HG03571 (cell line): ENCODE measurements around the gene ASAP2.

Experiments
- ATAC-seq: cut with Tn5 transposase; IDR thresholded peaks from one replicate; pipeline ENCODE4 v1.9.1; 2021; ENCODE audit not compliant: unreplicated experiment

Gene ASAP2

DNA sequence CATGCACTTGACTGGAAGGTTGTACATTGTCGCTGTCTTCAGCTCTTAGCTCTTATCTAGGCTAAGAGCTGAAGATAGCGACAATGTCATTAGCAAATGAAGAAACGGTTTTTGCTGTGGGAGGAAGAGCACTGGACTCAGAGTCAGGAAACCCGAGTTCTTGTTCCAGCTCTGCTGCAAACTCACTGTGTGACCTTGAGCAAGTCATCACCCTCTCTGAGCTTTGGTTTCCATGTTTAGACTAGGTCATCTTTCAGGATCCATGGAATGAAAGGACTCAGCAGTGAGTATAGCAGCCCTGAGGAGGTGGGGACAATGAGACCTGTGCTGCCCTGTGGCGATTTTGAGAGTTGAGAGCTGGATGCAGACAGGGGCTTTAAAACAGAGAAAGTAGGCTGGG lies 85.3 kb downstream of the ASAP2 start:
- ATAC-seq = no peak

DNA sequence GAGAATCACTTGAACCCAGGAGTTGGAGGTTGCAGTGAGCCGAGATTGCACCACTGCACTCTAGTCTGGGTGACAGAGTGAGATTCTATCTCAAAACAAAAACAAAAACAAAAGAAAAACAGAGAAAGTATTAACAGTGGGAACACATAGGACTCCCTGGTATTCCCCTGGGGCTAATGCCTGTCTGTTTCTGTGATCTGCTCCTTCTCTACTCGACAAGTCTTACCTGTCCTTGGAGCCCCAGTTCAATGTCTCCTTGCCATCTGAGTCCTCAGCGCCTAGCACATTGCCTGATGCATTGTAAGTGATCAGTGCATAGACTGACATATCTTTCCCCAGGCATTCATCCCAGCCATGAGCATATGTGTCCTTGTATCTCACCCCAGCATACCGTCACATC lies 85.8 kb downstream of the ASAP2 start:
- no peak for ATAC-seq

DNA sequence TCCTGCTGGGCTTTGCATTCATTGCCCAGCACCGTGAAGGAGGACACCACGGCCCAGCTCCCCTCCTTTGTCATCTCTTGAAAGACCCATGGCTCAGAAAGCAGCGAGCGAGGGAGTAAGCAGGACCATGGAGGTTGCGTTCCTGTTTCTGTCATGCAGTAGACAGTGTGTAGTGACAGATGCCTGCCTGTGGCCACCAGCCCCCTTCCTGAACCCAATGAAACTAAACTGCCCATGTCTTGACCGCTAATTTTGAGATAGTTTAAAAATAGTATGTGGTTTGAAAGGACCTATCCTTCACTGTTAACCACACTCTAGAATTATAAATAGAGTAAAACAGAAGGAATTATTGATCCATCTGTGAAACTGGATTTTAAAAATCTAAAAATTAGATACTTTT lies 88.2 kb downstream of the ASAP2 start:
- ATAC-seq = no peak

DNA sequence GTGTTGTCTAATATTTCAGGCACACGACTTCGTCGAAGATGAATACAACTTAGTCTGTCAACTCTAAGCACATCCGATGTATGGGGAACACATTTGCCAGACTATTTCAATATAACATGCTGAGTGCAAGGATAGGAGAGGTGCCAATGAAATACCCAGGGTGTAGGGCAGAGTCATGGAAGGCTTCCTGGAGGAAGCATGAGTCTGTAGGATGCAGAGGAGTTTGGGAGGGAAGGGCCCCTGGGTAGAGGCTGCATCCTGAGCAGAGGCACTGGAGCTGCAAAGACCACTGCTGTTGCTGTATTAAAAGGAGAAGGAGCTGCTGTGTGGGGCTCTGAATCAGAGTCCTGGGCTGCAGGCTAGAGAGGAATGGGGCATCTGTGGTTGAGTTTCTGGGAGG lies 89.9 kb downstream of the ASAP2 start:
- ATAC-seq = no peak

DNA sequence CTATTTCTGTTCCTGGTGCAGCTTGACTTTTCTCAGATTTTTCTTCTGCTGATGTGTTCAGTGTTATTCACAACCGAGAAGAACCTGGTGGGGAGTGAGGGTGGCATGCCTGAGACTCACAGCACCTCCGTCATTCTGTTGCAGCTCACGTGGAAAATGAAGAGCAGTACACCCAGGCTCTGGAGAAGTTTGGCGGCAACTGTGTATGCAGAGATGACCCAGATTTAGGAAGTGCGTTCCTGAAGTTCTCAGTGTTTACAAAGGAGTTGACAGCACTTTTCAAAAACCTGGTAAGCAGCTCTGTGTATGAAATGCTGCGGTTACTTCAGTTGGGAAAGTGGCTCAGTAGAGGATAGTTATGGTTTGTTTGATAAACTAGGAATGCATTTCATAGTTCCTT lies 90.5 kb downstream of the ASAP2 start:
- no peak for ATAC-seq

DNA sequence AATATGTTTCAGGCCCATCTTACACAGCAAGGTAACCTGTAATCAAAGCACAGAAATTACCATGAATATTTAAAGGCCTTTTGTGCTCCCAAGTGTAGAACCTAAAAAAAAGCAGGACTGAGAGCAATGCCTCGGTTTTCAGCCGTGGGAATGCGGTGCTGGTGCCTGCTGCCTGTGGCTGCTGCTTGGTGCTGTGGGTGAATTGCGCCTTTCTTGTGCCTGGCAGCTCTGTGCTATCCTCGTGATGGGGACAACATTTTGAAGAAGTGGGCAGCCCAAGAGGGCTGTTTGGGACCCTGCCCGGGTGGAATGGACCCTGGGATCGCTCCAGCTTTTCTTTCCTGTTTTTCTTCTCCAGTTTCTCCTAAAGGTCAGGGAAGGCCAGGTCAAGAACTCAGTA lies 91.2 kb downstream of the ASAP2 start:
- no peak for ATAC-seq

DNA sequence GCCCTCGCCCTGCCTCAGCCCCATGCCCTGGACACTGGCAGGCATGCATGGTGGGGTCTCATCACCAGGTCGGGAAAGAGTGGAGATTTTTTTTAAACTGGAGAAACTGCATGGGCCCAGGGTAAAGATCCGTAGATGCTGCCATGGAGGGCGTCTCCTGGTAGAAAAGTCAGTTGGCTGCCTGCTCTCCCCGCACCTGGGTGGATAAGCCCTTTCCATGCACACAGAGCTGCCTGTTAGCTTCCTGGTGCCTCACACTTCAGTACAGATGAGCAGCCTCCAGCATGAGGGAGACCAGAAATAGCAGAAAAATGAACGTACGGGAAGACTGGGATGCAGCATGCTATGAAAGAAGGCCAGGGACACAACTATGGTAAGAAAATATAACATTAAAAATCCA lies 92.0 kb downstream of the ASAP2 start:
- ATAC-seq = no peak

DNA sequence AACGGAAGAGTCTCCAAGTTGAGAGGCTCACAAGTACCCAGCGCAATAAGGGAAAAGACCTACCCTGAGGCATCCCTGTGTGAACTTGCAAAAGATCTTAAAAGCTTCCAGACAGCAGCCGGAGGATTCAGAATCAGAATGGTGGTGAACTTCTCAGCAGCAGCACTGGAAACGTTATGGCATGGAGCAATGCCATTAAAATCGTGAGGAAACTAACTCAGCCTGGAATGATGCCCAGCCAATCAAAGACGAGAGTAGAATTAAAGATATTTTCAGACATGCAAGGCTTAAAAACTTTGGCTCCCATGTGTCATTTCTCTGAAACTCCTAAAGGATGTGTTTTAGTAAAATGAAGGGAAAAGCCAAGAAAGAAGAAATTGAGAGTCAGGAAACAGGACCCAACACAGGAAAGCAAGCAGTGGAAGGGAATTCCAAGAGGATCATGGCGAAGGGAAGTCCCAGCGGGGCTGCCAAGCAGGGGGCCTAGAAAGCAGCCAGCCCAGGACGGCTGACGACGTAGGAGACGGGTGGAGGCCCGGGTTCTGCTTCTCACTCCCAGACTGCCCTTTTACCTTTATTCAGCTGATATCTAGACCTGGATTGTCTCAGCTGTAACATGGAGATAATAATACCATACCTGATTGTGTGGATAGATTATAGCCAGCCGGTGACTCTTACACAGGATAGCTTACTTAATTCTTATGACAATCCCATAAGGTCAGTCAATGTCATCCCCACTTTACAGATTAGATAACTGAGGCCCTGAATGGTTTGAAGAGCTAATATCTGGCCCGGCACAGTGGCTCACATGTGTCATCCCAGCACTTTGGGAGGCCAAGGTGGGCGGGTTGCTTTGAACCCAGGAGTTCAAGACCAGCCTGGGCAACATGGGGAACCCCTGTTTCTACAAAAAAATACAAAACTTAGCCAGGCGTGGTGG lies 92.8 kb downstream of the ASAP2 start:
- ATAC-seq = no peak

DNA sequence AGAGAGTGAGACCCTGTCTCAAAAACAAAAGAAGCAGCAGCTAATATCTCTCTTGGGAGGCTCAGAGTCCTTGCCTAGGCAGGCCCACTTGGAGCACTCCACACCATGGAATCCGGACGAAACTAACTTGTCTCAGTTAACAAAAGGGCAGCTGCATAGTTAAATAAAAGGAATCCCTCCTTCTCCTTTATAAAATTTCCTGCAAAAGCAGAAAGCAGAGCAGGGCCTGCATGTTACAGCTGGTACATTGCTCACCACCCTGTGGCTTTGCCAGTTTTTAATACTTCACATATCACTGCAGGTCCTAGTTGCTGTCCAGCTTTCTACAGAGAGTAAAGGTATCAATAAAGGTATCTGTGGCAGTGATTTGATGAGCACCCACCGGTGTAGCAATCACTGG lies 93.6 kb downstream of the ASAP2 start:
- ATAC-seq = no peak

DNA sequence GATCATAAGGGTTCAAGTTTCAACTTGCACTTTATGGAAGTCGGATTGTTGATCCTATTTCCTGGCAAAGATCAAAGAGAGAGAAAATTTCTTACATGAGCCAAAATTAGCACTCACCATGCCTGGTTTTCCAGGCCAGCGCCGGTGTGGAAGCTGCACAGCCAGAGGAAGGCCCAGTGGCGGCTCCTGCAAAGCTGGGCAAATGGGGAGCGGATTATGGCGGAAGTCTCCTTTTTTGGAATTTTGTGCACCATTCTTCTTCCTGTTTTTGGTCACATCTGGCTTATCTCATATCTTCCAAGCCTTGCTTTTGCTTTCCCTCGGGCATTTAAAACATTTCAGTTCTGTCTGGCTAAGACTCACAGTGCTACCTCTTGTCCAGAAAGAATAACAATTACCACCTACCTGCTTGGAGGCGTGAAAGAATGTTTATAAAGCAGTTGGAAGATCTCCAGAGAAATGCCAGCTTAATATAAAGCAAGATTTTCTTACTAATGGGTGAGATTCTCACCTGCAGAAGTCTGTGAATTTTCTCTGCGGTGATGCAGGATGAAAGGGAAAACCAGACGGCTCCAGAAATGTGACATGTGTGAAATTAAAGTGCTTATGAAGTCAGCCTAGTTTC lies 94.3 kb downstream of the ASAP2 start:
- ATAC-seq = no peak

DNA sequence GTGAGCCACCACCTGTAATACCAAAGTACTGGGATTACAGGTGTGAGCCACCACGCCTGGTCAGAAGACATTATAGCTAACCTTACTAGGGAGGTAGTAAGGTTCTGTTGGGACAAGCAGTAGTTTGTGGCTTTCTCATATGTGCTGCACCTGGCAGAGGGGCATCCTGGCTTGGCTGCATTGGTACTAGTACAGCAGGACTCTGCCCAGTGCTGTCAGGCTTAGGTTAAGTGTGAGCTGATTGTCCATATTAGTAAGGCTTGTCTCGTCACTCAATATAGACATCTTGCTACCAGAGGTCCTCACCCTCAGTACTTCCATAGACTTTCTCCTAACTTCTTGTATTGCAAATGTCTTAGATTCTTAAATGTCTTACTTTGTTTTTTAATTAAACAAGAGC lies 96.1 kb downstream of the ASAP2 start:
- ATAC-seq = no peak

DNA sequence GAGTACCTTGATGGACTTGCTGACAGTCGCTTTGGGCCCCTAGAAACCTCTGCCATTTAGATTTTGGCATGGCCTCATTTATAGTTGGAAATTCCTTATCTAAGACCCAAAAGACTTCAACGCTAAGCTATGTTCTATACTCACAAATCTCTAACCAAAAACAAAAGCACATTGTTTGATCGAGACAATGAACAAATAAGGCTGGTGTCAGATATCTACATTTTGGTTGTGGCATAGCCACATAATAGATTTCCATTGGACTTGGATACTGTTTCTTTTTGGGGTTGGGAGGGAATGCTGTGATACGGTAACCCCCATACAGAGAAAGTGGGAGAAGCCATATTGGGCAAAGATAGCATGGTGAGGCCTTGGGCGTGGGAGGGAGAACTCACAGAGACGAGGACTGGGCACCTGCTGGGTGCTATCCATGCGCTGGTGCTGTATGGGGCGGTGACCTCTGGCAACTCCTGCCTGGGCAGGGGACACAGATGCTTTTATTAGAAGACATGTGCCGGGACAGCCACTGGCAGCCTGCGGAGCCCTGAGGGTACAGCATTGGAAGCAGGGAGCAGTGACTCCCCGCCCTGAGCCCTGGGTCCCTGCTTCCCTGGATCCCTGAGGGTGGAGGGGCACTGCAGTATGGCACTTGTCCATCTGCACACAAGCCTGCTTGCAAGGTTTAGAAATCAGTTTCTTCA lies 97.1 kb downstream of the ASAP2 start:
- ATAC-seq = no peak

DNA sequence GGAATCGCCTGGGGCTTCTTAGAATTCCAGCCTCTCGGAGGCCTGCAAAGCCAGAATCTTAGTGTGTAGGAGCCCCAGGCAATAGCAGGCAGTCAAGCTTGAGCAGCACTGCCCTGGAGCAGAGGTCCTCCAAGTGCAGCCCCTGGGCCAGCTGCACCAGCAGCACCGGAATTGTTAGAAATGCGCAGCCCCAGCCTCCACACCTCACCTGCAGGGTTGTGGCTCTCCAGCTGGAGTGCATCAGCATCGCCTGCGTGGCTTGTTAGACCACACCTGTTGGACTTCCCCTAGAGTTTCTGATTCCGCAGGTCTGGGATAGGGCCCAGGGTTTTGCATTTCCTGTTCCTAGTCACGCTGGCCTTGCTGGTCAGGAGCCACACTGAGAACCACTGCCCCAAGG lies 100.3 kb downstream of the ASAP2 start:
- no peak for ATAC-seq

DNA sequence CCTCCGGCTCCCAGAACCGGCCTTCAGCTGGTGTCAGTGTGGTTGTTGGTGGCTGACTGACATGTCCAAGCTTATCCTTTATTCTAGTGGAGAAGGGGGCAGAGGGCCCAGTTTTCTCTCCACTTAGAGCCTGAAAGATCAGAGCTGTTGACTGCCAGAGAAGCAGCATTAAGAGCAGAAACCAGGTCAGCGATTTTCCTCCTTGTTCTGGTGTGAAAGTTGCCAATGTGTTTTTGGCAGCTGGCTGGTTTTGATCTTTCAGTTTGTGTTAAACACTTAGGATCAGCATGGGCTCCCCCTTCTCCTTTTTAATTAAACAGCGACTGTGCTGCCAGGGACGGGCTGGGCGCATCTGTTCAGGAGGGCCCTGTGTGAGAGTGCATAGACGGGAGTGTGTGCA lies 100.9 kb downstream of the ASAP2 start:
- ATAC-seq = no peak

DNA sequence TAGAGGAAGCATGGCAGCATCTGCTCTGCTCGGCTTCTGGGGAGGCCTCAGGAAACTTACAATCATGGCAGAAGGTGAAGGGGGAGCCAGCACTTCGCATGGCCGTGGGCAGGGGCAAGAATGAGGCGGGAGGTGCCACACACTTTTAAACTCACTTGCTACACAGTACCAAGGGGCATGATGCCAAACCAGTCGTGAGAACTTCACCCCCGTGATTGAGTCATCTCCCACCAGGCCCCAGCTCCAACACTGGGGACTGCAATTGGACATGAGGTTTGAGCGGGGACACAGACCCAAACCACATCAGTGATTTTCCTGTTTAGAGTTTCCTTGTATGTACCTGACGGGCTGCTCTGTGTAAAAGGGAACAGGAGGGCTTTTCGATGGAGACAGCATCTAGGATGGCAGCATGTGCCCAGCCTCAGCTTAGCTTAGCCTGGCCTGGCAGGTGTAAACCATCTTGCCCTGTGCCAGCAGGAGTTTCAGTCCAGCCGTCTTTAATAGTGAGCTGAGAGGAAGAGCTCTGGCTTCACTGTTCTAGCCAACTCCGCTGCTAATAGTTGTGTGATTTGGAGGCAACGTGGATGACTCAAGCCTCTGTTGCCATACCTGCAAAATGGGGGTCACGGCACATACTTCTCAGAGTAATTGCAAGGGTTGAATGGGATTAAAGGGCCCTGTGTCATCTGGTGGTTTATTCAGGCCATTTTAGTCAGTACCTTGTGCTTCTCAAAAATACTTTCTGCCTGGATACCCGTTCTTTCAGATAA lies 101.8 kb downstream of the ASAP2 start:
- ATAC-seq = no peak

DNA sequence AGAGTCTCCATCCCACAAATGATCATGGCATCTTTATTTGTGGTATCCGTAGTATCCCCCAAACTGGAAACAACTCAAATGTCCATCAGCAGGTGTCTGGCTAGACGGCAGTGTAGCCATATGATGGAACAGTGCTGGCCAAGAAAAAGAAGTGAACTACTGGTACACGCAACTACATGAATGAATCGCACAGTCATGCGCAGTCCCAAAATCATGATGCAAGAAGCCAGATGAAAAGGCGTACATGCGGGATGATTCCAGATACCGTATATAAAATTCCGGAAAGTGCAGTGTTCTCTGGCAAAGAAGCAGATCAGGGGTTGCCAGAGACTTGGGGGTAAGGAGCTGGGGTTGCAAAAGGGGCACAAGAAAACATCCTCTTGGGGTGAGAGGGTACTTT lies 102.5 kb downstream of the ASAP2 start:
- no peak for ATAC-seq

DNA sequence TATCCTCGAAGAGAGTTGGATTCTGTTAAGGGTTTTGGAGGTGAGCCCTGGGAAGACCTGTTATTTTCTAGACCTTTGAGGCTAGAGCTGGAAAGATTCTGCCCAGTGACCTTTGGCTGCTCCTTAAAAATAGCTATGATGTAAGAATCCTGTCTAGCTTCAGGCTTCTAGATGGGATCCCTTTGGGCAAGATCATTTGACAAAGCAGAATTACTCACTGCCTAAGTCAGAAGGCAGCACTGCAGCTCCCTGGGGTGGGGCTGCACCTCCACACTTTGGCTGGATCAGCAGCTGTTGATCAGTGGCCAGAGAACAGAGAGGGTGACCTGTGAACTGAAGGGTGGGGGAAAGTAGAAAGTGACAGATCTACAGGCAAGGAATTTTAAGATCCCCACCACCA lies 103.8 kb downstream of the ASAP2 start:
- no peak for ATAC-seq

DNA sequence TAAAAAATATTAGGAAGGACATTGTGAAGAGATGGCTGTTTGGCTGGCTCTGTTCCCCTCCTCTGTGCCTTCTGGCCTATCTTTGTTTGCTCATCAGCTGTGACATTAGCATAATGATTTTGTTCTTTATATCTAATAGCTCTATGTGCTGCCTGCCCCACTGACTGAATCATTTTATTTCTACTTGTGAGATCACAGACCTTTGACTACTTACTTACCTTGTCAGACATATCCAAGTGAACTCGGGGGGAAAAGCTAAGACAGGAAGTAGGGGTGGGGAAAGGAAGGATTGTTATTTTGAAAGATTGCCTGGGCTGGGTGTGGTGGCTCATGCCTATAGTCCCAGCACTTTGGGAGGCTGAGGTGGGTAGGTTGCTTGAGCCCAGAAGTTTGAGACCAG lies 104.2 kb downstream of the ASAP2 start:
- ATAC-seq = no peak

DNA sequence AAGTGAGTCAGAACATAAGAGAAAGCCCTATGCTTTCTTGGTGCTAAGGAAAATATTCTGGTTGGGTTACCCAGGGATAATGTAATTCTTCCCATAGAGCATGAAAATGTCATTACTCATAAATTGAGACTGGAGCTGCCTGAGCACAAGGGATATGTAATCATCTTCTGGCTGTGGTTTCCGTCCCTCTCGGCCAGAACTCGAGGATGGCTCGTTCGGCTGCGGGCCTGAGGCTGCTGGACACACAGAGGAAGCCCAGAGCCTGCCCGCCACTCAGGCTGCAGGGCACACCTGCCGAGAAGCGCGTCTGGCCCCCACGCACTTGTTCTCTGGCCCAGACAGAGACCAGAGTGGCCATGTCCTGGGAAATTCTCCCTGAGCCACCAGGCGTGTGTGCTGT lies 104.9 kb downstream of the ASAP2 start:
- ATAC-seq = no peak

DNA sequence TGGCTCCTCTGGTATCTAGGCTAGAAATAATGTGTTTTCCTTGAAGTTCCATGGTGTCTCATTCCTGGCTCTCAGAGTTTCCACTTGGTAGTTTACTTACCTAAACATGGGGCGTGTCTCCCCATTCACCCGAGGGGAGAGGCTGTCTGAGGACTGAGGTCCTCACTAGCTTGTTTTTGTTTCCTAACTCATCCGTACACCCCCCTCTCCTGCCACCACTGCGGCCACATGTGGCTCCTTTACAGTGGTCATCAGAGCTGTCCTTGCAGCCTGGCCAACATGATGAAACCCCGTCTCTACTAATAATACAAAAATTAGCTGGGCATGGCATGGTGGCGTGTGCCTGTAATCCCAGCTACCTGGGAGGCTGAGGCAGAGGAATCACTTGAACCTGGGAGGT lies 106.0 kb downstream of the ASAP2 start:
- ATAC-seq = no peak

DNA sequence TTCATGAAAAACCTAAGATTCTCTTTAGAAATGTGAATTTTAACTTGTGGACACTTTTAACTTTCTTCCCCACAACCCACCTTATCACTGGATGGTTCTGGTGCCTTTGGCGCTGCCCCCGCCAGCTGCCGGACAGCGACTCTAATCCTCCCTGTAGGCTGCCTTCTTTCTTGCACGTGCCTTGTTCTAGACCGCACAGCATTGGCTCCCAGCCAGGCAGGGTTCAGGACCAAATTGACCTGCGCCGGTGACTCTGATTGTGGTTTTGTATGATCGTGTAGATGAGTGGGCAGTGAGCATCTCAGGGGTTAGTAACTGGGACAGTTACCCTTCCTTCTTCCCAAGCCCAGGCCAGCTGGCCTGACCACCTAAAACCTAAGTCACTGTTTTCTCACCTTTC lies 106.8 kb downstream of the ASAP2 start:
- no peak for ATAC-seq
